ENCODE results near the gene CADPS2.

Gene CADPS2

GRCh38 chr7:122600042-122600441 lies 286.2 kb downstream of the CADPS2 start:
- no peak for DNase-seq (ENCODE audit: low read depth)

DNA sequence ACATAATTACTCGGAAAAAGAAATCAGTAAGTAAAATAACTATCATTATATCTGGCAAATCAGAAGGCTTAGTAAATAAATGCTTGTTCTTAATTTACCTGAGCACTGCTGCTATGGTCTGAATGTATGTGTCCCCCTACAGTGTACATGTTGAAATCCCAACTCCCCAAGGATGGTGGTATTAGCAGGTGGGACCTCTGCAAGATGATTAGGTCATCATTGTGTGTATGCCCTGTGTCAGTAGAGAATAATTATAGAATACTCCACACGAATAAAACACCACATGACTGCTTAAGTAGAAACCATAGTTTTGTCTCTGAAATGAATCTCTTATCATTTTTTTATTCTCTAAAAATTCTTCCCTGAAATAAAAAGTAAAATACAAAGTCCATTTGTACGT lies 289.0 kb downstream of the CADPS2 start:
- no peak for DNase-seq (ENCODE audit: low read depth)

- no peak for DNase-seq (ENCODE audit: low read depth)
These were observed 290.4 kb downstream of the CADPS2 start for GRCh38 chr7:122595885-122596284.

- DNase-seq (ENCODE audit: low read depth), result no peak
These were observed 297.6 kb downstream of the CADPS2 start for GRCh38 chr7:122588621-122589020.

DNA sequence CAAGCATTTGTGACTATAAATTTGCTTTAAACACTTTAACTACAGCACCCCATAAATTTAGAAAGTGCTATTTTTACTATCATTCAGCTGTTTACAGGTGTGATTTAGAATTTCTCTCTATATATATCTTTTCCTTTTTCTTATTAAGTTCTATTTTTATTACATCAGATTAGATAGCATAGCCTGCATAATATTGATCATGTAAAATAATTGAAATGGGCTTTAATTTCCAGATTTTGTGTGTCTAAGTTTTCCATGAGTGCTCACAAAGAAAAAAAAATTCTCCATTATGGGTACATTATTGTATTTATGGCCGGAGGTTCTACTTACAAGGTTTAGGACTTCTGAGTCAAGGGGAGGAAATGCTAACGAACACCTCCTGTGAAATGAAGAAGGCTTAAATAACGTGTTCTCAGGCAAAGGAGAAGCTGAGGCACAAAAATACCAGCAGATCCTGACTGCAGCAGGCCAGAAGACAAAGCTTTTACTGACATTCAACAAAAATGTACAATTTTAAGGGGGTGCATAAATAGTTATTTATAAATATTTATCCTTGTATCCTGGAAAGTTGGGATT lies 301.5 kb downstream of the CADPS2 start:
- no peak for DNase-seq (ENCODE audit: low read depth)

DNA sequence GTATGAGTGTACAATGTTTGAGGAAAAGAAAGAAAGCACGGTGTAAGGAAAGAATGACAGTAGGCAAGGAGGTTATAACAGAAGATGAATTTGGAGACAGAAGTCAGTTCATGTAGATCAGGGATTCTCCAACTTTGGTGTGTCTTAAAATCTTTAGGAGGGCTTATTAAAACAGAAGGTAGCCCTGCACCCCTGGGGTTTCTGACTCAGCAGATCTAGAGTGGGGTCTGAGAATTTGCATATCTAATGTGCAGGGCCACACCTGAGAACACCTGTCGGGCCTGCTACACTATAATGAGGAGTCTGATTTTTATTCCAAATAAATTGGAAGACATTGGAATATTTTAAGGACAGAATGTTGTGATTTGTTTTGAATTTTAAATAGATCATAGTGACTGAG lies 307.9 kb downstream of the CADPS2 start:
- DNase-seq (ENCODE audit: low read depth), result no peak

GRCh38 chr7:122577449-122578003 lies 308.7 kb downstream of the CADPS2 start:
- no peak for DNase-seq (ENCODE audit: low read depth)

- DNase-seq (ENCODE audit: low read depth), result no peak
These were observed 313.6 kb downstream of the CADPS2 start for GRCh38 chr7:122572706-122573105.

DNA sequence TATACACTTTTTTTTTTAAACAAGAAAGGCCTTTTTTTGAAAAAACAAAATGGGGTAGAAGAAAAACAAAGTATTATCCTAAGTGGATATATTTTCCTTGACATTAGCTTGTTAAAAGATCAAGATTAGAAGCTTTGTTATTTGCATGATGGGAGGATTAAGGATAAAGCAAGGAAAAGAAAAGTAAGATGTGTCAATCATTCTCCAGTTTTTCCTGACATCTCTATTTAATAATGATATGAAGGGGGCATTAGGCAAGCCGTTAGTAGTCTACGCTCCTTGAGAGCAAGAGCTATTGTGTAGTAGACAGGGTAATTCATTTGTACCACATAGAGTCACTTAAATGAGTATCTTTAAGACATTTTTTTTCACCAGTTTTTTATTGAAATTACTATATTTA lies 324.9 kb downstream of the CADPS2 start:
- no peak for DNase-seq (ENCODE audit: low read depth)

DNA sequence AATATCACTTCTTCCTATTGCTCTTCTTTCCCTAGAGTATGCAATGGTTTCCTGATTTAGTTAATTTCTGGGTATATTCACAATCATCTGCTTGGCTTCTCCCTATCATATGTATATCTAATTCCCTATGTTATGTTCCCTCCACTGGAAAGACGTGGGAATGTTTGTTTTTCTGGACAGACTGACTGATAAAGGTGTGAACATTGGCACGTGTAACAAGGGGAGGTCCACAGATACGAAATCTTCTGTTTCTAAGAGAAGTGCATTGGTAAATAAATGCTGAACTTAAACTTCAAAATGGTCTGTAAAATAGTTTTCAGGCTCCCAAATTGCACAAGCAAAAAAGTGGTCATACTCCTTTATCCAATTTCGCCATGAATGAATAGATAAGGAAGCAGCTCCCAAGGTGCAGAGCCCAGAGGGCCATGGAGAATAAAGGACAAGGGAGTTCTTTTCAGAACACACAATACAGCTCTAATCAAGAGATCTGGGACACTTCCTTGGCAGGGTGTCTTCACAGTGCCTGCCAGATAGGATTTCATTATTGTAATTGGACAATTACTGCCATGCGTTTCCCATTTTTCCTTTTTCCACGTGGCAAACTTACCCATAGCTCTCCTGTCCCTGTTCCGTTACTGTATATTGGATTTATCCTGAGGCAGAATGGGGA lies 329.3 kb downstream of the CADPS2 start:
- no peak for DNase-seq (ENCODE audit: low read depth)

- DNase-seq (ENCODE audit: low read depth), result no peak
These were observed 330.0 kb downstream of the CADPS2 start for GRCh38 chr7:122556219-122556618.

GRCh38 chr7:122553761-122554160 lies 332.5 kb downstream of the CADPS2 start:
- no peak for DNase-seq (ENCODE audit: low read depth)

DNA sequence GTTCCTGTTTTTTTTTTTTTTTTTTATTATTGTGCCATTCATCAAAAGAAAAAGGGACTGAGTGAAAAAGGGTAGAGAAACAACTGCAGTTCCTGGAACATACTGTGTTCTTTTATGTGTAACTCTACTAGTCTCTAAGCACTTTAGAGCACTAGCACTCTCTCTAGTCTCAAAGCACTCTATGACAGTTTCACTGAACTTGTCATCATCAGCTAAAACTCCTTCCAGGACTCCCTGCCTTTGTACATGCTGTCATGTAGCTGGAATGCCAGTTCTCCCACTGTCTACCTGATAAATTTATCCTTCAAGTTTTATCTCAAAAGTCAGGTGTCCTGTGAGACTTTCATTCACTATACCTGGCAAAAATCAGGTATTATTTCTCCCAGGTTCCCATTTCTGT lies 333.5 kb downstream of the CADPS2 start:
- no peak for DNase-seq (ENCODE audit: low read depth)

GRCh38 chr7:122550545-122550944 lies 335.7 kb downstream of the CADPS2 start:
- DNase-seq (ENCODE audit: low read depth), result no peak

GRCh38 chr7:122549578-122549977 lies 336.7 kb downstream of the CADPS2 start:
- DNase-seq (ENCODE audit: low read depth), result no peak

GRCh38 chr7:122546496-122546895 lies 339.8 kb downstream of the CADPS2 start:
- DNase-seq (ENCODE audit: low read depth), result no peak

DNA sequence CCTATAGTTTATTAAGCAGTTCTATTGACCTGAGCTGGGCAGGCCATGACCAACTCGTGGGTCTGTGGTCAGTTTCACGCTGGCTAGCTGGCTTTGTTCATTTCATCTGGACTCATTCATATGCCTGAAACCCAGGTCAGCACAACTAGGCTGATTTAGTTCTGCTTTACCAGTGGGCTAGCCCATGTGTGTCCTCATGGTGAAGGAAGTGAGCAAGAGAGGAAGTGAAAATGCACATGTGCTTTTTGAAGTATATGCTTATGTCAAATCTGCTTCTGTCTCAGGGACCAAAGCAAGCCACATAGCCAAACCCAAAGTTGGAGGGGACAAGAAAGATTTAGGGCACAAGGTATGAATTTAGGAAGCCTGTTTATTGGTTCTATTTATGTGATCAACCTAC lies 341.8 kb downstream of the CADPS2 start:
- no peak for DNase-seq (ENCODE audit: low read depth)

GRCh38 chr7:122543891-122544290 lies 342.4 kb downstream of the CADPS2 start:
- no peak for DNase-seq (ENCODE audit: low read depth)

GRCh38 chr7:122543166-122543565 lies 343.1 kb downstream of the CADPS2 start:
- no peak for DNase-seq (ENCODE audit: low read depth)

DNA sequence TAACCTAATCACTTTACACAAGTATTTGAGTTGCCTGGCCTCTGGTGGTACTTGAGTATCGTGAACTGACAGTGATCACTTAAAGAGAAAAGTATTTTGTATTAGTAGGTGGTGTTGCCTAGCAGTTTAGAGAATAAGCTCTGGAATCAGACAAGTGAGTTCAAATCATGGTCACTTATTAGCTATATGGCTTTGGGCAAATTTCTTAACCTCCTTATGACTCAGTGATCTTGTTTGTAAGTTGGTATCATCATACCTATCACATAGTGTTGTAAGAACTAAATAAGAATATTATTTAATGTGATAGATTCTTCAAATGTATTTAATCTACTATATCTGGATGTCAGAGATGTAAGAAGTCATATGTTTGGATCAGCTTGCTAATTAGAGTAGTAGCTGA lies 351.2 kb downstream of the CADPS2 start:
- DNase-seq (ENCODE audit: low read depth), result no peak

DNA sequence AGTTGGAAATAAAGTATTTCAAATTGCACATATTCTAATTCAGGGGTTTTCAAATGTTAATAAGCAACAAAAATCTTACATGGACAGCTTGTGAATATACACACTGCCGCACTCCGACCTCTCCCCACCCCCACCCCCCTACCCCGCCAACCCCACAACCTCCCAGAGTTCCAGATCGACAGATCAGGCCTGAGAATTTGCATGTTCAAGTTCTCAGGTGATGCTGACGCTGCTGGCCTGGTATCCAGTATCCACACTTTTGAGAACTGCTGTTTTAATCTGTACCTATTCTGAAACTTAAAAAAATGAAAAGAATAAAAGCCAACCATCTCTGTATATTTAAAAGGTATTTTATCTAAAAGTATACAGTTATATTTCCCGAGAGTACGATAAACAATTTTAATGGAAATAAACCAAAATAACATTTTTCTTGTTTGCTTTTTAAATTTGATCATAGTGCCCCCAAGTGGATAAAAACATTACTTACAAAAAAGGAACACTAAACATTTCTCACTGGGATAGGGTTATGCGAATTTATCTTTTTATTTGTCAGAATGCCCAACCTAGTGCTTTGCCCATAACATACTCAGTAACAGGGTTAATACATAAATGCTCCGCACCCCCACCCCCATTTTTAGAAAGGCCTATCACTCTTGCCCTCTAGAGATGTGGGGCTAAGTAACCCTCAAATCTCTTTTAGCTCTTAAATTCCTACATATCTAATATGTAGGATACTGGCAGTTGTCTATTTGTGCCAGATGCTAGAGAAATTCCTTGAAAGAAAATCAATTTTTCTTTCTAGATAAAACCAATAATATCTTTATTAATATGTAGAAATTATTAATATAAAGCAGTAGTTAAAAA lies 353.6 kb downstream of the CADPS2 start:
- no peak for DNase-seq (ENCODE audit: low read depth)

DNA sequence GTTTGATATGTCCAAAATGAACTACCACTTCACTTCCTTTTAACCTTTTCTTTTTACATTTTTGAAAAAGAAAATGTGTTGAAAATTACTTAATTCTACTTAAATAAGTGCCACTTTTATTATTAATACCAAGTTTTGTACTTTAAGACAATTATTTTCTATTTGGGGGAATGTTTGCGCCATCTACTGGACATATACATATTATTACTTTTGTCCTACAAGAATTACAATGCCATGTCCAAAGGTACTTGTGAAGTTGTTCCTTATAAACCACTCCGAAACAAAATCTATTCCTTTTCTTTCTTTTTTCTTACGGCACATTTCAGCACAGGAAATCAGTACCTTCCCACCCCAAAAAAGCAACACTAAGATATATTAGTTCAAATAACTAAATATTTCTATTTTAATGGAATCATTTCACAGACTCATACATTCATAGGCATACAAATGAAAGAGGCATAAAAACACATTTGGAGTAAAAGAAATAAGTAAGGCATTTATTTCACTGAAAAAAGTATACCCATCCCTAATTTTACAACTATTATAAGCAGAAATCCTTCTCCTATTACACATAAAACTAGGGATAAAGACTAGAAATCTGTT lies 357.3 kb downstream of the CADPS2 start:
- DNase-seq (ENCODE audit: low read depth), result no peak

DNA sequence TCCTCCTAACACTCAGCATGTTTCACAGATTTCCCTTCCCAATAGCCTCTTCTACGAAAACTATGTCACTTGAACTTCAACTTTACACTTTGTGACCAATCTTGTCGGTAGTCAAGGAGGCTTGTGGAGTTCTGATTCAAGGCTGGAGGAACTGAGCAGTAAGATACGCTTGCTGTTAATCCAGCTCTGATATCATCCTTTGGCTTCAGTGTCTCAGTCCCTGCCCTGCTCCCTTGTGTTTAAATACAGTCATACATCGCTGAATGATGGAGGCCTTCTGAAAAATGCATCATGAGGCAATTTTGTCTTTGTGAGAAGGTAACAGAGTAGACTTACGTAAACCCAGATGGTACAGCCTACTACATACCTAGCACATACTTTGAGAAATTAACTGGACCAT lies 360.9 kb downstream of the CADPS2 start:
- DNase-seq (ENCODE audit: low read depth), result no peak
